Activated CD8-positive, alpha-beta memory T cell treated with anti-CD3 and anti-CD28 coated beads for 48 hours (primary cell): ENCODE results near the gene KRT6A.
"Not testable (repeated sequence)": the region's sequence is repeated elsewhere in the genome, so short reads cannot be mapped to it uniquely, and the experiment has no call there.

Experiments used
- DNase-seq, 3 experiments: peaks; one replicate each; pipeline ENCODE4 v3.0.0-alpha.2; 2020; ENCODE audit warnings: low read depth in 2 of 3, low spot score in 2 of 3

The KRT6A gene

GRCh38 chr12:52502877-52503276 is 9.8 kb upstream of the KRT6A start:
- DNase-seq: no peak

- DNase-seq: no peak
Observed at GRCh38 chr12:52501490-52501889, 8.4 kb upstream of the KRT6A start.

DNA sequence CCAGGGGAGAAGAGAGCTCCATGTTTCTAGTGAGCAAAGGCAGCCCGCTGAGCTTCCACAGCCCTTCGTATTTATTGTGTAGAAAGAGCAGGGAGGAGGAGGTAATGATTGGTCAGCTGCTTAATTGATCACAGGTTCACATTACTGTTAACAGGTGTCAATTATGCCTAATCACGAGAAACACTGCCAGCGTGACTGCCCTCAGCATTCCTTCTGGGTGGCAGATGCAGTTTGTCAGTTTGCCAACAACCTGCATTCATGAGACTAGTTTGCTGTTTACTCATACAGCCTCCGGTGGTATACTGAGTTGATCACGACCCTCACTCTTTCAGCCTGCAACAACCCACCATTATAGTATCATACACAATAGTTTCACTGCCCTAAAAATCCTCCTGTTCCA is 7.5 kb upstream of the KRT6A start:
- not testable (repeated sequence) for DNase-seq

DNA sequence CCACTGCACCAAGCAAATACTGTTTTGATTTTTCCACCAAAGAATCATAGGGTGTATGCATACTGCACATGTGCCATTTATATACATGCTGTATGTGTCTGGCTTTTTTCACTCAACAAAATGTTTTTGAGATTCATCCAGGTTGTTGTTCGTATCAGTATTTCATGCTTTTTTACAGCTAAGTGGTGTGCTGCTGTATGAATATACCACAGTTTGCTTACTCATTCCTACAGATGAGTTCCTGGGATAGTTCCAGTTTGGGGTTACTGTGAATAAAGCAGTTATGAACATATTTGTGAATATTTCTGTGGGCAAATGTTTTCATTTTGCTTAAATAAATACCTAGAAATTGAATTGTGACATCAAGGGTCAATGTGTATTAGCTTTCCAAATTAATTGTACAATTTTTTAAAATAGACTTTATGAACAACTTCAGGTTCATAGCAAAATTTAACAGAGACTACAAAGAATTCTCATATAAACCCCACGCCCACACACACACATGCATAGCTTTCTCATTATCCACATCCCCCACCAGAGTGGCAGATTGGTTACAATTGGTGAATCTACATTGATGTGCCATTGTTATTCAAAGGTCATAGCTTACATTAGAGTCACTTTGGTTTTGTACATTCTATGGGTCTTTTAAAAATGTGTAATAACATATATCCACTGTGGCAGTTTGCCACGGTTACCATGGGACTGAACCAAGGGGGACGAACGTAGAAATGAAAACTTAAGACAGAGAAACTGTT is 6.9 kb upstream of the KRT6A start:
- no peak for DNase-seq

DNA sequence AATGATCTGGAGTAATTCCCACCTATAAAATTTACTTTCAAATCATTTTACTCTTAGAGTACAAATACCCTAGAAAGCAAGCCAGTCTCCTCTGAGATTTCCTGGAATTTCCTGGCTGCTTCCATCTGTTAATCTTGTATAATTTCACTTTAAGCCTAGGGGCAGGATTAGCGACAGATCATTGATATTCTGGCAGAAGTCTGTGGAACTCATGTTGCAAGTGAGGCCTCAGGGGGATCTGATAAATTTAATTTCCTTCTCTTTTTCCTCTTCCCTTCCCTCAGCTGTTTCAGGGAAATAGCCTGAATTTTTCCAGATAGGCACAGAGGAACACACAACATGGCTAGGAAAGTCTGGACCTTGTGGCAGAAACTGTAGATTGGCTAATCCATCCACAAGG is 5.9 kb upstream of the KRT6A start:
- DNase-seq: no peak

GRCh38 chr12:52497975-52498374 is 4.9 kb upstream of the KRT6A start:
- DNase-seq: no peak

GRCh38 chr12:52496590-52497071 is 3.6 kb upstream of the KRT6A start:
- DNase-seq: no peak

- no peak for DNase-seq
Observed at GRCh38 chr12:52496054-52496453, 3.0 kb upstream of the KRT6A start.

- DNase-seq: no peak
Observed at GRCh38 chr12:52495389-52495788, 2.3 kb upstream of the KRT6A start.

- no peak for DNase-seq
Observed at GRCh38 chr12:52494518-52494917, 1.5 kb upstream of the KRT6A start.

- no peak for DNase-seq
Observed at GRCh38 chr12:52494100-52494499, 1.0 kb upstream of the KRT6A start.

- not testable (repeated sequence) for DNase-seq
Observed at GRCh38 chr12:52492405-52492804, 652 bp downstream of the KRT6A start.

- DNase-seq: not testable (repeated sequence)
Observed at GRCh38 chr12:52491495-52491894, 1.6 kb downstream of the KRT6A start.

DNA sequence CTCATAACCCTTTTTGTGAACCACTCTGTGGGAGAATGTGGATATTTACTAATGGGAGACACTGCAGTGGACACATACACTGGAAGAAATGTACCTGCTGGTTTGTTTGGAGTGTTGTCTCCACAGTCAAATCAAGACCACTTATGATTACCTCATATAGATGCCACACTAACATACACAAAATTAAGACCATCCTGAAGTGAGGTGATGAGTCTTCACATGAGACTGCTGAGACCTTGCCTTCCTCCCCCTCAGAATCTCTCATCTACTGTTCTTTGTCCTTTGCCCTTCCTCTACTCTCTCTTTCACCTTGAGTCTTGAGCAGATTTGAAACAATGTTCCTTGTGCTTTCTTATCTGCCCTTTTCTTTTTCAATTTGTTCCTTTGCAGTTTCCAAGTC is 4.3 kb downstream of the KRT6A start:
- DNase-seq: no peak

DNA sequence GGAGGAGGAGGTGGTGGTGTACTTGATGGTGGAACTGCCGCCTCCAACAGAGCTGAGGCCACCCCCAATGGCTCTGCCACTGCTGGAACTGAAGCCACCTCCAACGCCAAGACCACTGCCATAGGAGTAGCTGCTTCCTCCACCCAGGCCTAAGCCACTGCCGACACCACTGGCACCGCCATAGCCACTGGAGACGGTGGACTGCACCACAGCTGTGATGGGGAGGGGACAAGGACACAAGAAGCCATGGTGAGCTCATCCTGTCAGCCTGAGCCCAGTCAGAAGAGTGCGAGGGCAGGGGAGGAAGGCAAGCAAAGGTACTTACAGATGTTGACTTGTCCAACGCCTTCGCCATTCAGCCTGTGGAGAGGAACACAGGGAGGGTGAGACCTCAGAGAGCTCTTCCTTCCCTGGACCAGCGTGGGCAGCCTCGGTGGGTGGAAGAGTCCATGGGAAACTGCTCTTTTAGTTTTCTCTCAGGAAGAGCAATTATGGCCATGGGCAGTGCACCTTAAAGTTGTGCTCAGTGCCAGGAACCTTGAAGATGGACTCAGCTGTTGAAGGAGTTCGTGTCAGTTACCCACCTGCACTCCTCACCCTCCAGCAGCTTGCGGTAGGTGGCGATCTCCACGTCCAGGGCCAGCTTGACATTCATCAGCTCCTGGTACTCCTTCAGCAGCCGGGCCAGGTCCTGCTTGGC is 5.2 kb downstream of the KRT6A start:
- not testable (repeated sequence) for DNase-seq

DNA sequence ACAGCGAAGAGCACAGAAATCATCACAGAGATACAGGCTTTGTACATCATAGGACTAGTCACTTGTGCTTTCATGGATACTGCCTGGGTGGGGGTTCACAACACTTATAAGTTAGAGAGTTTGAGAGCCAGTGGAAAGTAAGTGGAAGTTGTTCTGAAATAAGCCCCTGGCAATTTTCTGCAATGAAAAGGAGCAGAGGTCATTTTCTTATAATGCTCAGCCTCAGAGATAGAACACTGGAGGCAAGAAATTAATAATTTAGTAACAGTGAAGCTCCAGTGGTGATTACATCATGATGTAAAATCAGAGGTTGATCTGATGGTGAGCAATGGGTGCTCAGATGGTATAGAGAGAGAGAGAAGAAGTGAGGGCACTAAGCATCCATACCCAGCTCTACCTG is 5.8 kb downstream of the KRT6A start:
- DNase-seq: no peak

GRCh38 chr12:52486166-52487105 is 6.6 kb downstream of the KRT6A start:
- DNase-seq: no peak

DNA sequence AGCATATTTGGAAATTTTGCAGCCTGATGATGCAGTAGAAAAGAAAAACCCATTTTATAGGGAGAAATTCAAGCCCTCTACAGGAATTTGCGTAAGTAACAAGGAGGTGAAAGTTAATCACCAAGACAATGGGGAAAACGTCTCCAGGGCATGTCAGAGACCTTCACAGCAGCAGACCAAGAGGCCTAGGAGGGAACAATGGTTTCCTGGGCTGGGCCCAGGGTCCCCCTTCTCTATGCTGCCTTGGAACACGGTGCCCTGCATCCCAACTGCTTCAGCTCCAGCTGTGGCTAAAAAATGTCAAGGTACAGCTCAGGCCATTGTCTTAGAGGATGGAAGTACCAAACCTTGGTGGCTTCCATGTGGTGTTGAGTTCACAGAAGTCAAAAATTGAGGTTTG is 13.0 kb downstream of the KRT6A start:
- no peak for DNase-seq

GRCh38 chr12:52477651-52478050 is 15.4 kb downstream of the KRT6A start:
- DNase-seq: no peak

GRCh38 chr12:52474212-52474611 is 18.8 kb downstream of the KRT6A start:
- no peak for DNase-seq

DNA sequence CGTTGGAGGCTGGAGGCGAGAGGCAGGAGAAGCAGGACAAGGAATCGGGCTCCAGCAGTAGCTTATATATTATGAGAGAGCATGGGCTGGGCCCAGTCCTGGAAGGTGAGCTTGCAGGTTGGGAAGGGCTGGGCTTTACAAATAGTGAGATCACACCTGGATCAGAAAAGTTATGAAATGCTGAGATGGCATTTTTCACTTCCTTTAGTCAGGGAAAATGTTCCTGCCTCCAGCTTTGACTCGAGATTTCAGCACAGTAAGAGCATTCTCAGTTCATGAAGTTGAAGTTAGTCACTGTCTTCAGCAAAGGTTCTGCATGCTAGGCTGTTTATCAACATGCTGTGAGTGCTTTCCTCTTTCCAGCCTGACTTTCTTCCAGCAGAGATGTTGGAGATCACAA is 19.3 kb downstream of the KRT6A start, which contains the start of gene KRT6C:
Gene KRT6C, minus strand, starts transcription at position 38 of the 400 bp plus-strand sequence. CDS start 68 bp downstream, outside the sequence.
- DNase-seq: no peak
